GM23338 (cell line): ENCODE measurements around the gene PROZ. TPM values are rescaled to one million over a fixed set of nuclear protein-coding genes. Genes with fewer than 3 reads are reported as not detected.

ENCODE experiments used
- ATAC-seq: fragments of 200-7000 bp; cut with Tn5 transposase; 3 replicates; pipeline ENCODE4 v1.9.1; 2020
- DNase-seq: peaks from one replicate; pipeline ENCODE4 v3.0.0-alpha.2; 2015; ENCODE audit warnings: low spot score
- H2AFZ ChIP-seq: fragments of 200-600 bp; sonication (generic); 2 replicates; pipeline ENCODE4 v1.8.0; 2016; ENCODE audit warnings: antibody characterized with exemption, mild to moderate bottlenecking, moderate library complexity
- H3F3A ChIP-seq: fragments of 200-600 bp; sonication (generic); replicated peaks from 2 replicates; pipeline ENCODE4 v1.8.0; 2017; ENCODE audit warnings: antibody characterized with exemption, mixed run types, low read depth
- H3K27ac ChIP-seq: fragments of 200-600 bp; sonication (generic); 2 replicates; pipeline ENCODE4 v1.6.1; 2016; ENCODE audit warnings: low read depth
- H3K27me3 ChIP-seq: fragments of 200-600 bp; sonication (generic); 2 replicates; pipeline ENCODE4 v1.8.0; 2016; ENCODE audit warnings: mild to moderate bottlenecking, mixed run types, moderate library complexity; ENCODE audit not compliant: insufficient read depth
- H3K36me3 ChIP-seq: fragments of 200-600 bp; sonication (generic); 2 replicates; pipeline ENCODE4 v1.8.0; 2016; ENCODE audit warnings: mild to moderate bottlenecking; ENCODE audit not compliant: insufficient read depth
- H3K4me1 ChIP-seq: fragments of 200-600 bp; sonication (generic); 2 replicates; pipeline ENCODE4 v1.8.0; 2016; ENCODE audit warnings: mild to moderate bottlenecking, moderate library complexity; ENCODE audit not compliant: insufficient read depth
- H3K4me2 ChIP-seq: fragments of 200-600 bp; sonication (generic); 2 replicates; pipeline ENCODE4 v1.7.1; 2017; ENCODE audit warnings: mixed run types
- H3K4me3 ChIP-seq: fragments of 200-600 bp; sonication (generic); 2 replicates; pipeline ENCODE4 v1.6.1; 2016; ENCODE audit warnings: mixed run types
- H3K79me2 ChIP-seq: fragments of 200-600 bp; sonication (generic); replicated peaks from 2 replicates; pipeline ENCODE4 v1.8.0; 2017; ENCODE audit warnings: mild to moderate bottlenecking; ENCODE audit not compliant: insufficient read depth
- H3K9me2 ChIP-seq: fragments of 200-600 bp; sonication (generic); 2 replicates; pipeline ENCODE4 v1.8.0; 2017; ENCODE audit not compliant: insufficient read depth
- H4K20me1 ChIP-seq: fragments of 200-600 bp; sonication (generic); replicated peaks from 2 replicates; pipeline ENCODE4 v1.8.0; 2017; ENCODE audit warnings: mild to moderate bottlenecking; ENCODE audit not compliant: insufficient read depth
- H3K27ac Mint-ChIP-seq: 2 replicates; pipeline ENCODE4 v1.8.0; 2020; ENCODE audit warnings: inconsistent platforms, mild to moderate bottlenecking, moderate library complexity, mixed read lengths
- H3K27me3 Mint-ChIP-seq: 3 replicates; pipeline ENCODE4 v1.8.0; 2022; ENCODE audit warnings: low read depth, mild to moderate bottlenecking, moderate library complexity, mixed read lengths, inconsistent platforms; ENCODE audit not compliant: insufficient read depth, poor library complexity
- H3K36me3 Mint-ChIP-seq: 3 replicates; pipeline ENCODE4 v1.8.0; 2021; ENCODE audit warnings: low read depth, mild to moderate bottlenecking, inconsistent platforms, moderate library complexity, mixed read lengths
- H3K4me1 Mint-ChIP-seq: 3 replicates; pipeline ENCODE4 v1.8.0; 2020; ENCODE audit warnings: mild to moderate bottlenecking, inconsistent platforms, mixed read lengths
- H3K4me3 Mint-ChIP-seq: 3 replicates; pipeline ENCODE4 v1.8.0; 2021; ENCODE audit warnings: moderate library complexity, mild to moderate bottlenecking, inconsistent platforms, mixed read lengths
- H3K9me3 Mint-ChIP-seq: 3 replicates; pipeline ENCODE4 v1.8.0; 2020; ENCODE audit warnings: moderate library complexity, mild to moderate bottlenecking, inconsistent platforms, mixed read lengths
- CREB1 ChIP-seq: fragments of 250-450 bp; sonication (Bioruptor Pico); IDR thresholded peaks from 2 replicates; pipeline ENCODE4 v1.5.0; 2020; ENCODE audit warnings: low read depth, mild to moderate bottlenecking, moderate library complexity
- CTCF ChIP-seq, 2 experiments: fragments of 200-600 bp in 1 of 2; sonication (generic) in 1 of 2; conservative IDR thresholded peaks; 2 replicates each; pipeline versions ENCODE4 v1.5.1 to v1.6.1; 2016 to 2017; ENCODE audit warnings: antibody characterized with exemption in 2 of 2, low read depth in 2 of 2, mild to moderate bottlenecking in 2 of 2, moderate library complexity in 1 of 2
- ETS1 ChIP-seq: IDR thresholded peaks from 2 replicates; pipeline ENCODE4 v1.6.1; 2016; ENCODE audit warnings: antibody characterized with exemption
- EZH2 ChIP-seq: fragments of 200-600 bp; sonication (generic); IDR thresholded peaks from one replicate; pipeline ENCODE4 v1.8.0; 2017; ENCODE audit warnings: antibody characterized with exemption, mild to moderate bottlenecking, low read depth; ENCODE audit not compliant: unreplicated experiment
- EZH2phosphoT487 ChIP-seq: fragments of 200-600 bp; sonication (generic); IDR thresholded peaks from one replicate; pipeline ENCODE4 v1.8.1; 2018; ENCODE audit warnings: antibody characterized with exemption; ENCODE audit not compliant: unreplicated experiment
- JUNB ChIP-seq: IDR thresholded peaks from one replicate; pipeline ENCODE4 v1.6.1; 2016; ENCODE audit warnings: antibody characterized with exemption; ENCODE audit not compliant: unreplicated experiment
- NANOG ChIP-seq: IDR thresholded peaks from 2 replicates; pipeline ENCODE4 v1.6.1; 2016; ENCODE audit warnings: antibody characterized with exemption, borderline replicate concordance
- POLR2AphosphoS5 ChIP-seq: IDR thresholded peaks from 2 replicates; pipeline ENCODE4 v1.6.1; 2016; ENCODE audit warnings: antibody characterized with exemption, low read depth
- REST ChIP-seq: IDR thresholded peaks from one replicate; pipeline ENCODE4 v1.6.1; 2018; ENCODE audit warnings: antibody characterized with exemption; ENCODE audit not compliant: unreplicated experiment
- STAT1 ChIP-seq: IDR thresholded peaks from one replicate; pipeline ENCODE4 v1.6.1; 2016; ENCODE audit warnings: antibody characterized with exemption; ENCODE audit not compliant: unreplicated experiment
- ZNF114 ChIP-seq: fragments of 250-450 bp; sonication (Bioruptor Pico); IDR thresholded peaks from 2 replicates; pipeline ENCODE4 v1.5.0; 2020; ENCODE audit warnings: mild to moderate bottlenecking, moderate library complexity
- ZNF331 ChIP-seq: fragments of 250-450 bp; sonication (Bioruptor Pico); IDR thresholded peaks from 2 replicates; pipeline ENCODE4 v1.5.0; 2020; ENCODE audit warnings: low read depth, mild to moderate bottlenecking, moderate library complexity
- polyA plus RNA-seq: library from polyadenylated mRNA; unstranded; fragments of >200 nt; fragmentation: Nextera tagmentation; extraction: Ambion mirVana; gene quantifications from 2 replicates; pipeline ENCODE4 v1.2.1, GENCODE V29; 2016
- total RNA-seq: library from RNA; depleted of rRNA; stranded (reverse); fragments of >200 nt; shearing (Covaris generic); gene quantifications from 2 replicates; pipeline ENCODE4 v1.2.3, GENCODE V29; 2014
- TF ChIP-seq, protein P1 (sequence below): fragments of 250-450 bp; sonication (Bioruptor Pico); IDR thresholded peaks from 2 replicates; pipeline ENCODE4 v1.5.0; 2020; ENCODE audit warnings: mild to moderate bottlenecking, moderate library complexity

Gene PROZ
- total and polyA plus RNA-seq, 2 experiments from 2014 or later = 0.53 TPM; not detected in 1

DNA sequence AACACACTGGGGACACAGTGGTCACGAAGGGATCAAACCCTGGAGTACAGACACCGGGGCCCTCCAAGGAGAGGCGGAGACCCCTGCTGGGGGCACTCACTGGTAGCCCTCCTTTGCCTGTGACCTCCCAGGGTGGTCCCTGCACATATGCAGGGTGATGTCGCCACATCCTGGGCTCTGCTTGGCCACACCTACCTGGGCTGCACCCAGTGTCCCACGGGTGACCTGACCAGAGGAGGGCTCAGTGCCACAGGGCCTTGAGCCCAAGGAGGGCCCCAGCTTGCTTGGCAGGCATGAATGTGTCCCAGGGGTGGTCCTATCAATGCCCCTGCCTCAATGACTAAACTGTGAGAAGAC is 45.9 kb downstream of the PROZ start:
- no peak overlapping the region for H3K27ac ChIP-seq
- H3K36me3 Mint-ChIP-seq = peaks cover 33% of the 10 kb centered on the region
- peaks cover 2% of the 10 kb centered on the region for H3K27me3 Mint-ChIP-seq
- peaks cover 25% of the 10 kb centered on the region for H3K4me1 Mint-ChIP-seq
- no peak for ATAC-seq
- no peak overlapping the region for H3K27ac Mint-ChIP-seq
- H3K9me2 ChIP-seq = no peaks in the 10 kb centered on the region
- H3K27me3 ChIP-seq = no peaks in the 10 kb centered on the region
- TF ChIP-seq EZH2phosphoT487 = no peak
- no peak for TF ChIP-seq NANOG
- TF ChIP-seq ZNF331 = no peak
- no peak for TF ChIP-seq JUNB
- TF ChIP-seq EZH2 = no peak
- TF ChIP-seq STAT1 = no peak
- no peak for TF ChIP-seq POLR2AphosphoS5
- TF ChIP-seq REST = no peak
- TF ChIP-seq ZNF114 (CRISPR knock-in tag) = no peak
- no peak for TF ChIP-seq ETS1
- TF ChIP-seq, protein P1, sequence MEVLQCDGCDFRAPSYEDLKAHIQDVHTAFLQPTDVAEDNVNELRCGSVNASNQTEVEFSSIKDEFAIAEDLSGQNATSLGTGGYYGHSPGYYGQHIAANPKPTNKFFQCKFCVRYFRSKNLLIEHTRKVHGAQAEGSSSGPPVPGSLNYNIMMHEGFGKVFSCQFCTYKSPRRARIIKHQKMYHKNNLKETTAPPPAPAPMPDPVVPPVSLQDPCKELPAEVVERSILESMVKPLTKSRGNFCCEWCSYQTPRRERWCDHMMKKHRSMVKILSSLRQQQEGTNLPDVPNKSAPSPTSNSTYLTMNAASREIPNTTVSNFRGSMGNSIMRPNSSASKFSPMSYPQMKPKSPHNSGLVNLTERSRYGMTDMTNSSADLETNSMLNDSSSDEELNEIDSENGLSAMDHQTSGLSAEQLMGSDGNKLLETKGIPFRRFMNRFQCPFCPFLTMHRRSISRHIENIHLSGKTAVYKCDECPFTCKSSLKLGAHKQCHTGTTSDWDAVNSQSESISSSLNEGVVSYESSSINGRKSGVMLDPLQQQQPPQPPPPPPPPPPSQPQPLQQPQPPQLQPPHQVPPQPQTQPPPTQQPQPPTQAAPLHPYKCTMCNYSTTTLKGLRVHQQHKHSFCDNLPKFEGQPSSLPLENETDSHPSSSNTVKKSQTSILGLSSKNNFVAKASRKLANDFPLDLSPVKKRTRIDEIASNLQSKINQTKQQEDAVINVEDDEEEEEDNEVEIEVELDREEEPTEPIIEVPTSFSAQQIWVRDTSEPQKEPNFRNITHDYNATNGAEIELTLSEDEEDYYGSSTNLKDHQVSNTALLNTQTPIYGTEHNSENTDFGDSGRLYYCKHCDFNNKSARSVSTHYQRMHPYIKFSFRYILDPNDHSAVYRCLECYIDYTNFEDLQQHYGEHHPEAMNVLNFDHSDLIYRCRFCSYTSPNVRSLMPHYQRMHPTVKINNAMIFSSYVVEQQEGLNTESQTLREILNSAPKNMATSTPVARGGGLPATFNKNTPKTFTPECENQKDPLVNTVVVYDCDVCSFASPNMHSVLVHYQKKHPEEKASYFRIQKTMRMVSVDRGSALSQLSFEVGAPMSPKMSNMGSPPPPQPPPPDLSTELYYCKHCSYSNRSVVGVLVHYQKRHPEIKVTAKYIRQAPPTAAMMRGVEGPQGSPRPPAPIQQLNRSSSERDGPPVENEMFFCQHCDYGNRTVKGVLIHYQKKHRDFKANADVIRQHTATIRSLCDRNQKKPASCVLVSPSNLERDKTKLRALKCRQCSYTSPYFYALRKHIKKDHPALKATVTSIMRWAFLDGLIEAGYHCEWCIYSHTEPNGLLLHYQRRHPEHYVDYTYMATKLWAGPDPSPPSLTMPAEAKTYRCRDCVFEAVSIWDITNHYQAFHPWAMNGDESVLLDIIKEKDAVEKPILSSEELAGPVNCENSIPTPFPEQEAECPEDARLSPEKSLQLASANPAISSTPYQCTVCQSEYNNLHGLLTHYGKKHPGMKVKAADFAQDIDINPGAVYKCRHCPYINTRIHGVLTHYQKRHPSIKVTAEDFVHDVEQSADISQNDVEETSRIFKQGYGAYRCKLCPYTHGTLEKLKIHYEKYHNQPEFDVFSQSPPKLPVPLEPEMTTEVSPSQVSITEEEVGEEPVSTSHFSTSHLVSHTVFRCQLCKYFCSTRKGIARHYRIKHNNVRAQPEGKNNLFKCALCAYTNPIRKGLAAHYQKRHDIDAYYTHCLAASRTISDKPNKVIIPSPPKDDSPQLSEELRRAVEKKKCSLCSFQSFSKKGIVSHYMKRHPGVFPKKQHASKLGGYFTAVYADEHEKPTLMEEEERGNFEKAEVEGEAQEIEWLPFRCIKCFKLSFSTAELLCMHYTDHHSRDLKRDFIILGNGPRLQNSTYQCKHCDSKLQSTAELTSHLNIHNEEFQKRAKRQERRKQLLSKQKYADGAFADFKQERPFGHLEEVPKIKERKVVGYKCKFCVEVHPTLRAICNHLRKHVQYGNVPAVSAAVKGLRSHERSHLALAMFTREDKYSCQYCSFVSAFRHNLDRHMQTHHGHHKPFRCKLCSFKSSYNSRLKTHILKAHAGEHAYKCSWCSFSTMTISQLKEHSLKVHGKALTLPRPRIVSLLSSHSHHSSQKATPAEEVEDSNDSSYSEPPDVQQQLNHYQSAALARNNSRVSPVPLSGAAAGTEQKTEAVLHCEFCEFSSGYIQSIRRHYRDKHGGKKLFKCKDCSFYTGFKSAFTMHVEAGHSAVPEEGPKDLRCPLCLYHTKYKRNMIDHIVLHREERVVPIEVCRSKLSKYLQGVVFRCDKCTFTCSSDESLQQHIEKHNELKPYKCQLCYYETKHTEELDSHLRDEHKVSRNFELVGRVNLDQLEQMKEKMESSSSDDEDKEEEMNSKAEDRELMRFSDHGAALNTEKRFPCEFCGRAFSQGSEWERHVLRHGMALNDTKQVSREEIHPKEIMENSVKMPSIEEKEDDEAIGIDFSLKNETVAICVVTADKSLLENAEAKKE (CRISPR knock-in tag) = no peak
- TF ChIP-seq CTCF (conservative IDR thresholded peaks at IDR 0.05; ENCODE audit: low read depth in 2 of 2) = no peak
- TF ChIP-seq CREB1 (CRISPR knock-in tag) = no peak
- no peaks in the 10 kb centered on the region for H3K9me3 Mint-ChIP-seq
- no peak overlapping the region for H2AFZ ChIP-seq
- H3K4me1 ChIP-seq = peaks cover 21% of the 10 kb centered on the region
- H3K79me2 ChIP-seq = peaks cover 90% of the 10 kb centered on the region
- no peak for DNase-seq
- H3K4me3 ChIP-seq = no peak overlapping the region
- H3K4me2 ChIP-seq = no peak overlapping the region
- no peak overlapping the region for H3K4me3 Mint-ChIP-seq
- peaks cover 46% of the 10 kb centered on the region for H4K20me1 ChIP-seq
- H3F3A ChIP-seq = no peaks in the 10 kb centered on the region
- H3K36me3 ChIP-seq = 0 out of 2 replicates have a peak, but pooled peaks cover 4% of the 10 kb centered on the region
